Liver (tissue), 3 donors: ENCODE results near the gene PPP2R2B.

Experiments used
- HNF4A ChIP-seq, 2 donors: conservative IDR thresholded peaks; 2 replicates each; pipeline ENCODE4 v1.6.1; 2016; ENCODE audit warnings: antibody characterized with exemption in 2 of 2, mild to moderate bottlenecking in 2 of 2
- MAX ChIP-seq: IDR thresholded peaks from 2 replicates; pipeline ENCODE4 v1.6.1; 2016; ENCODE audit warnings: antibody characterized with exemption
- RAD21 ChIP-seq, 2 donors: IDR thresholded peaks; 2 replicates each; pipeline ENCODE4 v1.6.1; 2016; ENCODE audit warnings: antibody characterized with exemption in 2 of 2, mild to moderate bottlenecking in 2 of 2
- REST ChIP-seq: IDR thresholded peaks from 2 replicates; pipeline ENCODE4 v1.6.1; 2016; ENCODE audit warnings: antibody characterized with exemption, mild to moderate bottlenecking
- TAF1 ChIP-seq: conservative IDR thresholded peaks from 2 replicates; pipeline ENCODE4 v1.6.1; 2016; ENCODE audit warnings: antibody characterized with exemption, mild to moderate bottlenecking
- YY1 ChIP-seq: IDR thresholded peaks from 2 replicates; pipeline ENCODE4 v1.6.1; 2016; ENCODE audit warnings: antibody characterized with exemption, mild to moderate bottlenecking
- ZBTB33 ChIP-seq: IDR thresholded peaks from 2 replicates; pipeline ENCODE4 v1.6.1; 2016; ENCODE audit warnings: antibody characterized with exemption
- TF ChIP-seq, protein P1 (sequence below): fragments of 150-350 bp; IDR thresholded peaks from 2 replicates; pipeline ENCODE4 v1.5.1; 2017; ENCODE audit warnings: improper control_type of control experiment, low read depth, low read length; ENCODE audit not compliant: missing input control
- donor health status: healthy.
- donor health status: healthy.

DNA sequence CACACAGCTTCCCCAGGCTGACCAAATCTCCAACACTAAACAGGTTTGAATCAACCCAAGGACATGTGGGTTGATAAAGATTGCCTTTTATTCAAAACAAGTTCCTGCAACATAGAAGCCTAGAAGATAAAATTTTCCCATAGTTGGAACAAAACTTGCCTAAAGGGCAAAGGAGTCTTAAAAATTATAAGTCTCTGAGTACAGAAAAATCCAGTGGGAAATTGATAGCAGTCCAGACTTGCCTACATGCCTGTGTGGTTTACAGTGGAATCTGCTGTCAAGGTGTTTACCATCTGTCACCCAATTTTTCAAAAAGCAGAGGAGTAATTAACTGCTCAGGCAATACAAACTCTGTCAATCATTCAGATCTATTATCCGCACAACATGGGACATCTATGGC lies 168.2 kb downstream of the PPP2R2B start:
- TF ChIP-seq, protein P1, sequence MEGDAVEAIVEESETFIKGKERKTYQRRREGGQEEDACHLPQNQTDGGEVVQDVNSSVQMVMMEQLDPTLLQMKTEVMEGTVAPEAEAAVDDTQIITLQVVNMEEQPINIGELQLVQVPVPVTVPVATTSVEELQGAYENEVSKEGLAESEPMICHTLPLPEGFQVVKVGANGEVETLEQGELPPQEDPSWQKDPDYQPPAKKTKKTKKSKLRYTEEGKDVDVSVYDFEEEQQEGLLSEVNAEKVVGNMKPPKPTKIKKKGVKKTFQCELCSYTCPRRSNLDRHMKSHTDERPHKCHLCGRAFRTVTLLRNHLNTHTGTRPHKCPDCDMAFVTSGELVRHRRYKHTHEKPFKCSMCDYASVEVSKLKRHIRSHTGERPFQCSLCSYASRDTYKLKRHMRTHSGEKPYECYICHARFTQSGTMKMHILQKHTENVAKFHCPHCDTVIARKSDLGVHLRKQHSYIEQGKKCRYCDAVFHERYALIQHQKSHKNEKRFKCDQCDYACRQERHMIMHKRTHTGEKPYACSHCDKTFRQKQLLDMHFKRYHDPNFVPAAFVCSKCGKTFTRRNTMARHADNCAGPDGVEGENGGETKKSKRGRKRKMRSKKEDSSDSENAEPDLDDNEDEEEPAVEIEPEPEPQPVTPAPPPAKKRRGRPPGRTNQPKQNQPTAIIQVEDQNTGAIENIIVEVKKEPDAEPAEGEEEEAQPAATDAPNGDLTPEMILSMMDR, result no peak
- no peak for TF ChIP-seq ZBTB33
- no peak for TF ChIP-seq RAD21 (IDR thresholded peaks at IDR 0.05)
- TF ChIP-seq TAF1, result no peak
- no peak for TF ChIP-seq YY1
- no peak for TF ChIP-seq REST
- TF ChIP-seq MAX, result no peak
- TF ChIP-seq HNF4A (conservative IDR thresholded peaks at IDR 0.05), result no peak
